Prostate gland (tissue), 2 donors: ENCODE results near the gene FLYWCH1. TPM values are rescaled to one million over a fixed set of nuclear protein-coding genes. Genes with fewer than 3 reads are reported as not detected.
"Not testable (repeated sequence)": the region's sequence is repeated elsewhere in the genome, so short reads cannot be mapped to it uniquely, and the experiment has no call there.

Experiments used
- DNase-seq: peaks from one replicate; pipeline ENCODE4 v3.0.0-alpha.2; 2019; ENCODE audit warnings: low spot score
- H3K27ac ChIP-seq, 2 donors: fragments of 200-600 bp; sonication (generic); 2 replicates each; pipeline ENCODE4 v1.5.1; 2017 to 2019
- H3K27me3 ChIP-seq: fragments of 200-600 bp; sonication (generic); replicated peaks from 2 replicates; pipeline ENCODE4 v1.5.1; 2019; ENCODE audit not compliant: insufficient read depth
- H3K36me3 ChIP-seq, 2 donors: fragments of 200-600 bp; sonication (generic); 1 replicate in 1 of 2; 2 replicates in 1 of 2; pipeline versions ENCODE4 v1.5.1 to v1.8.1; 2017 to 2019
- H3K4me1 ChIP-seq: fragments of 200-600 bp; sonication (generic); replicated peaks from 2 replicates; pipeline ENCODE4 v1.5.1; 2019
- H3K4me3 ChIP-seq, 2 donors: fragments of 200-600 bp; sonication (generic); 2 replicates each; pipeline ENCODE4 v1.5.1; 2017 to 2019
- H3K9me3 ChIP-seq: fragments of 200-600 bp; sonication (generic); 2 replicates; pipeline ENCODE4 v1.5.1; 2017
- CTCF ChIP-seq, 4 experiments: fragments of 200-600 bp in 2 of 4; fragments of 450-650 bp in 2 of 4; sonication (generic) in 2 of 4; IDR thresholded peaks; 1 replicate in 3 of 4; 2 replicates in 1 of 4; pipeline ENCODE4 v1.5.1; 2016 to 2019; ENCODE audit warnings: antibody characterized with exemption in 4 of 4, mild to moderate bottlenecking in 2 of 4, moderate library complexity in 2 of 4
- POLR2A ChIP-seq: fragments of 450-650 bp; IDR thresholded peaks from one replicate; pipeline ENCODE4 v1.6.1; 2016; ENCODE audit warnings: antibody characterized with exemption, mild to moderate bottlenecking
- POLR2AphosphoS5 ChIP-seq: sonication (generic); formaldehyde crosslinking; IDR thresholded peaks from one replicate; pipeline ENCODE4 v1.6.1; 2017; ENCODE audit warnings: antibody characterized with exemption
- WGBS: methylation state at CpG from one replicate; pipeline ENCODE4 v1.1.5; 2018; 5-methylcytosine and 5-hydroxymethylcytosine counted together
- intact Hi-C: fragments of 100-400 bp; cut with DNase I; formaldehyde crosslinking; loops from one replicate; pipeline ENCODE4 v1.14.2; 2022
- total RNA-seq, 2 donors: library from RNA; depleted of rRNA; stranded (reverse); fragments of >200 nt; gene quantifications; one replicate each; pipeline ENCODE4 v1.1.0, GENCODE V29; 2016

Gene FLYWCH1
- total RNA-seq, 2 donors from 2014 or later = 53.0 to 55.6 TPM

- H3K27ac ChIP-seq, H3K4me3 ChIP-seq, H3K4me1 ChIP-seq, H3K9me3 ChIP-seq, H3K36me3 ChIP-seq, H3K27me3 ChIP-seq, intact Hi-C loops: not testable (repeated sequence)
- WGBS = 20% methylated on average over 15 of the region's 17 CpGs
- TF ChIP-seq CTCF (IDR thresholded peaks at IDR 0.05) = peak in 3 of 4 experiments; percentile 36 to 84 (median 71)
- DNase-seq = peak; percentile 39
Measured at GRCh38 chr16:2907084-2907753, 4.5 kb upstream of the FLYWCH1 start.

GRCh38 chr16:2910441-2910969, 1.2 kb upstream of the FLYWCH1 start:
- Histone ChIP-seq H3K36me3 (no peaks in the 10 kb centered on the region), H3K27me3 (no peaks in the 10 kb centered on the region), H3K4me3 (no peak overlapping the region), H3K9me3 (no peaks in the 10 kb centered on the region), H3K4me1 (peaks cover 6% of the 10 kb centered on the region), H3K27ac (no peak overlapping the region)
- intact Hi-C loops = loop anchor here (5.0 kb wide), 1 partner anchor 38 kb away; no protein-coding TSS in a partner anchor
- TF ChIP-seq POLR2AphosphoS5 (no peak), POLR2A (no peak), CTCF (IDR thresholded peaks at IDR 0.05) (no peak)
- WGBS = 67% methylated on average over 5 of the region's 5 CpGs
- DNase-seq = no peak

- Histone ChIP-seq H3K27me3 (no peaks in the 10 kb centered on the region), H3K4me1 (peaks cover 6% of the 10 kb centered on the region), H3K9me3 (no peaks in the 10 kb centered on the region), H3K27ac (peak overlapping the region; percentile 85 to 89), H3K36me3 (no peaks in the 10 kb centered on the region), H3K4me3 (peak overlapping the region; percentile 86 to 92)
- DNase-seq = no peak
- intact Hi-C loops = loop anchor here (5.0 kb wide), 1 partner anchor 40 kb away; no protein-coding TSS in a partner anchor
- WGBS = 3% methylated on average over 30 of the region's 39 CpGs
- TF ChIP-seq POLR2A (no peak), CTCF (IDR thresholded peaks at IDR 0.05) (no peak), POLR2AphosphoS5 (peak; percentile 29)
Measured at GRCh38 chr16:2912330-2913199, 834 bp downstream of the FLYWCH1 start.

GRCh38 chr16:2913603-2914002, 1.9 kb downstream of the FLYWCH1 start:
- no peak overlapping the region for H3K4me3 ChIP-seq
- peaks cover 6% of the 10 kb centered on the region for H3K4me1 ChIP-seq
- H3K36me3 ChIP-seq = no peaks in the 10 kb centered on the region
- H3K9me3 ChIP-seq = no peaks in the 10 kb centered on the region
- no peaks in the 10 kb centered on the region for H3K27me3 ChIP-seq
- intact Hi-C loops = loop anchor here (5.0 kb wide), 1 partner anchor 41 kb away; no protein-coding TSS in a partner anchor
- TF ChIP-seq POLR2A (no peak), CTCF (IDR thresholded peaks at IDR 0.05) (no peak), POLR2AphosphoS5 (no peak)
- WGBS = 87% methylated on average over 7 of the region's 7 CpGs
- DNase-seq = no peak
- H3K27ac ChIP-seq = no peak overlapping the region
